Measurements from ENCODE around the gene OR52L1.
"Not testable (repeated sequence)": the region's sequence is repeated elsewhere in the genome, so short reads cannot be mapped to it uniquely, and the experiment has no call there.

The OR52L1 gene

GRCh38 chr11:5986885-5987284, at the start of gene OR52L1:
OR52L1 (minus strand) TSS chr11:5986985; CDS start chr11:5986930, 55 bp downstream.
- no peak for FAIRE-seq

GRCh38 chr11:6030708-6031405, 44.1 kb upstream of the OR52L1 start, which contains the start of gene OR56A1:
OR56A1 (minus strand) TSS chr11:6030758; CDS start chr11:6027692, 3,066 bp downstream.
- FAIRE-seq: no peak

GRCh38 chr11:6027501-6027900, 40.7 kb upstream of the OR52L1 start:
- FAIRE-seq: no peak

- FAIRE-seq: no peak
Measured at GRCh38 chr11:6025056-6025455, 38.3 kb upstream of the OR52L1 start.

GRCh38 chr11:6022956-6023355, 36.2 kb upstream of the OR52L1 start:
- FAIRE-seq: no peak

GRCh38 chr11:6013042-6013441, 26.3 kb upstream of the OR52L1 start:
- FAIRE-seq: no peak

GRCh38 chr11:6012035-6012668, 25.4 kb upstream of the OR52L1 start:
- no peak for FAIRE-seq

GRCh38 chr11:6006846-6007245, 20.1 kb upstream of the OR52L1 start, which contains the start of gene OR56A4:
OR56A4 (minus strand) TSS chr11:6006946; CDS start chr11:6002992, 3,954 bp downstream.
- FAIRE-seq: no peak

GRCh38 chr11:6006395-6006794, 19.6 kb upstream of the OR52L1 start:
- FAIRE-seq: no peak

GRCh38 chr11:6002202-6002699, 15.5 kb upstream of the OR52L1 start:
- no peak for FAIRE-seq

- no peak for FAIRE-seq
Measured at GRCh38 chr11:5994791-5995190, 8.0 kb upstream of the OR52L1 start.

- no peak for FAIRE-seq
Measured at GRCh38 chr11:5992604-5993251, 5.9 kb upstream of the OR52L1 start.

GRCh38 chr11:5992150-5992549, 5.4 kb upstream of the OR52L1 start:
- FAIRE-seq: no peak

- FAIRE-seq: no peak
Measured at GRCh38 chr11:5989203-5989602, 2.4 kb upstream of the OR52L1 start.

GRCh38 chr11:5983443-5983842, 3.3 kb downstream of the OR52L1 start:
- no peak for FAIRE-seq

GRCh38 chr11:5973530-5973929, 13.3 kb downstream of the OR52L1 start:
- no peak for FAIRE-seq

- FAIRE-seq: no peak
Measured at GRCh38 chr11:5968394-5968793, 18.4 kb downstream of the OR52L1 start, which contains the start of gene OR56A5. OR56A5 (minus strand) TSS chr11:5968494; CDS start chr11:5968494, 0 bp downstream.

GRCh38 chr11:5967708-5968107, 19.1 kb downstream of the OR52L1 start:
- FAIRE-seq: no peak

GRCh38 chr11:5966958-5967357, 19.8 kb downstream of the OR52L1 start:
- no peak for FAIRE-seq

GRCh38 chr11:5960704-5961320, 26.0 kb downstream of the OR52L1 start:
- not testable (repeated sequence) for FAIRE-seq

- FAIRE-seq: no peak
Measured at GRCh38 chr11:5955586-5955985, 31.2 kb downstream of the OR52L1 start.

- no peak for FAIRE-seq
Measured at GRCh38 chr11:5941951-5942350, 44.8 kb downstream of the OR52L1 start, which contains the start of gene OR56A3. OR56A3 (plus strand) TSS chr11:5942251; CDS start chr11:5947347, 5,096 bp downstream.

GRCh38 chr11:5940748-5941147, 46.0 kb downstream of the OR52L1 start:
- FAIRE-seq: no peak
